A673 (cell line): ENCODE results near the gene TMEM263. TPM values are rescaled to one million over a fixed set of nuclear protein-coding genes. Genes with fewer than 3 reads are reported as not detected.
A peak's percentile ranks its signal among the peaks of the same experiment; 100 is the strongest.

Experiments
- BruUV-seq: library from RNA; stranded (reverse); fragments of 400-500 nt; replicated peaks from 2 replicates; lab custom pipeline; 2021; lab: Mats Ljungman, UMichigan
- CTCF ChIA-PET: fragments of 300-600 bp; sonication (Branson Sonifier 250); formaldehyde crosslinking; loops from one replicate; lab custom pipeline; 2022; ENCODE audit warnings: antibody characterized with exemption; lab: Charles Lee
- POLR2A ChIA-PET: fragments of 300-600 bp; sonication (Branson Sonifier 250); formaldehyde crosslinking; loops from one replicate; lab custom pipeline; 2022; ENCODE audit warnings: antibody characterized with exemption; ENCODE audit not compliant: low non-redundant PET; lab: Charles Lee
- DNase-seq: peaks from one replicate; pipeline ENCODE4 v3.0.0-alpha.2; 2015; ENCODE audit warnings: low spot score
- H3K27ac ChIP-seq: fragments of 200-600 bp; sonication (generic); 2 replicates; pipeline ENCODE4 v1.5.1; 2016; ENCODE audit warnings: mixed run types, low read depth, mild to moderate bottlenecking, mixed read lengths, antibody characterized with exemption, low read length; ENCODE audit not compliant: poor library complexity, severe bottlenecking
- H3K27me3 ChIP-seq: fragments of 200-600 bp; sonication (generic); replicated peaks from 2 replicates; pipeline ENCODE4 v1.6.1; 2017; ENCODE audit warnings: mixed run types, low read depth, mild to moderate bottlenecking, mixed read lengths, antibody characterized with exemption, low read length; ENCODE audit not compliant: insufficient read depth, poor library complexity
- H3K36me3 ChIP-seq: fragments of 200-600 bp; sonication (generic); 2 replicates; pipeline ENCODE4 v1.6.1; 2016; ENCODE audit warnings: mixed run types, mild to moderate bottlenecking, mixed read lengths, antibody characterized with exemption, low read length; ENCODE audit not compliant: insufficient read depth, poor library complexity, severe bottlenecking
- H3K4me1 ChIP-seq: fragments of 200-600 bp; sonication (generic); 2 replicates; pipeline ENCODE4 v1.6.1; 2017; ENCODE audit warnings: mixed run types, mild to moderate bottlenecking, mixed read lengths, antibody characterized with exemption, low read length; ENCODE audit not compliant: insufficient read depth, poor library complexity, severe bottlenecking
- H3K4me3 ChIP-seq: fragments of 200-600 bp; sonication (generic); 2 replicates; pipeline ENCODE4 v1.5.1; 2016; ENCODE audit warnings: low read depth, mixed run types, mild to moderate bottlenecking, mixed read lengths, low read length; ENCODE audit not compliant: poor library complexity, severe bottlenecking
- H3K9me3 ChIP-seq: fragments of 200-600 bp; sonication (generic); 2 replicates; pipeline ENCODE4 v1.6.1; 2016; ENCODE audit warnings: mixed run types, low read depth, mild to moderate bottlenecking, mixed read lengths, antibody characterized with exemption, low read length; ENCODE audit not compliant: poor library complexity, severe bottlenecking
- CTCF ChIP-seq: fragments of 300-800, 200-600 bp; sonication (generic); conservative IDR thresholded peaks from 2 replicates; pipeline ENCODE4 v1.5.1; 2017; ENCODE audit warnings: low read depth, mild to moderate bottlenecking, antibody characterized with exemption, low read length, moderate library complexity, mixed read lengths
- EZH2 ChIP-seq: fragments of 200-600 bp; sonication (generic); IDR thresholded peaks from 2 replicates; pipeline ENCODE4 v1.6.1; 2017; ENCODE audit warnings: borderline replicate concordance, low read depth, mild to moderate bottlenecking, mixed read lengths, antibody characterized with exemption, low read length; ENCODE audit not compliant: poor library complexity, severe bottlenecking
- intact Hi-C: fragments of 100-400 bp; cut with micrococcal nuclease; formaldehyde crosslinking; loops from one replicate; pipeline ENCODE4 v1.10.0; 2022; ENCODE audit not compliant: unreplicated experiment
- total RNA-seq: library from RNA; stranded (reverse); gene quantifications from 2 replicates; pipeline ENCODE4 v1.2.3, GENCODE V29; 2021

The TMEM263 gene
- total RNA-seq, 1 experiment from 2014 or later, result 32.3 TPM

DNA sequence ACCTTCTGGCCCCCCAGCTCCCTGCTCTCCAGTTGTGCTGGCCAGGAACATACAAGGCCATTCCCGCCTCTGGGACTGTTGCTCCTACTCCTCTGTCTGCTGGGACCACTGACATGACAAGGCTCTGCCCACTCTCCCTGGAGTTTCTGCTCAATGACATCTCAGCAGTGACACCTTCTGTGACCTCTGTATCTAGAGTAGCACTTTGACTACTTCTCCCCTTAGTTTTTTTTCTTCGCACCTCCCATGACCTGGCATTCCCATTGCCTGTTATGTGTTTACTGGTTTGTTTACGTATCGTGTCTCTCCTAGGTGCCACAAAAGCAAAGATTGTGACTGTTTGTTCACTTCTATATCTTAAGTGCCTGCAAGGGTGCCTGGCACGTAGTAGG lies 40.1 kb upstream of the TMEM263 start:
- no peak for TF ChIP-seq CTCF
- no peak for TF ChIP-seq EZH2
- intact Hi-C loops, result loop anchor here (5.0 kb wide), 1 partner anchor 73 kb away; no protein-coding TSS in a partner anchor
- Histone ChIP-seq H3K4me3 (no peak overlapping the region), H3K27ac (no peak overlapping the region), H3K9me3 (no peaks in the 10 kb centered on the region), H3K4me1 (peaks cover 7% of the 10 kb centered on the region), H3K36me3 (no peaks in the 10 kb centered on the region), H3K27me3 (no peaks in the 10 kb centered on the region)
- ChIA-PET POLR2A (no interaction called here), CTCF (no interaction called here)
- DNase-seq, result no peak
- no TSS peak for BruUV-seq

- no peaks in the 10 kb centered on the region for H3K9me3 ChIP-seq
- BruUV-seq, result no TSS peak
- no peaks in the 10 kb centered on the region for H3K36me3 ChIP-seq
- H3K4me3 ChIP-seq, result no peak overlapping the region
- peaks cover 7% of the 10 kb centered on the region for H3K4me1 ChIP-seq
- no peak overlapping the region for H3K27ac ChIP-seq
- ChIA-PET CTCF (interaction anchor here (0.6 kb wide), 1 partner anchor 467 kb away, joined by 3 read pairs; no protein-coding TSS in a partner anchor), POLR2A (interaction anchor here (0.7 kb wide), 1 partner anchor 78 kb away, joined by 8 read pairs; no protein-coding TSS in a partner anchor)
- TF ChIP-seq EZH2 (no peak), CTCF (no peak)
- intact Hi-C loops, result loop anchor here (5.0 kb wide), 1 partner anchor 75 kb away; no protein-coding TSS in a partner anchor
- no peaks in the 10 kb centered on the region for H3K27me3 ChIP-seq
- no peak for DNase-seq
Observed at GRCh38 chr12:106917503-106917902, 38.2 kb upstream of the TMEM263 start.

DNA sequence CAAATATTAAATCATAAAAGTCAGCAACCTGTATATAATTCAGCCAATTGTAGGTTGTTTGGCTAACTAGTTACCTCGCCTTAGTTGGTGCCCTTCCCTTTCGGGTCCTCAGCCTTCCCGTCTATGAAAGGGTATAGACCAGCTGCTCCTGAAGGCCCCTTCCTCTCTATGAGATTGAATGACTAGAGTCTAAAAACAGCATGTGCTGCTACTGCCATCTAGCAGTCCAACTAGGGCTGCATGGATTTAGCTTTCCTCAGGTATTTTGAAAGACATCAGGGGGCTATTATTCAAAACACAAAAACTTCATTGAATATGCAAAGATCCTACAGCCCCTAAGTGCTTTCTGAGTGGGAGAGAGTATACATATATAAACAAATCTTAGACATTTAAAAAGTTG lies 37.0 kb upstream of the TMEM263 start:
- H3K9me3 ChIP-seq, result no peaks in the 10 kb centered on the region
- CTCF ChIA-PET, result interaction anchor here (0.5 to 2.2 kb wide), 8 partner anchors 37 to 607 kb away, joined by 3 to 14 read pairs (median 4); partner anchors contain the start of genes POLR3B and TMEM263
- no peaks in the 10 kb centered on the region for H3K27me3 ChIP-seq
- intact Hi-C loops, result loop anchor here (5.0 kb wide), 1 partner anchor 76 kb away; no protein-coding TSS in a partner anchor
- peaks cover 7% of the 10 kb centered on the region for H3K4me1 ChIP-seq
- POLR2A ChIA-PET, result no interaction called here
- H3K4me3 ChIP-seq, result no peak overlapping the region
- peak; percentile 62 for DNase-seq
- no peak for TF ChIP-seq EZH2
- TF ChIP-seq CTCF, result peak; percentile 79
- H3K36me3 ChIP-seq, result no peaks in the 10 kb centered on the region
- BruUV-seq, result no TSS peak
- no peak overlapping the region for H3K27ac ChIP-seq
